Calu3 (cell line): ENCODE results near the gene SPIRE1. TPM values are rescaled to one million over a fixed set of nuclear protein-coding genes. Genes with fewer than 3 reads are reported as not detected.

ENCODE experiments used
- BruUV-seq: library from RNA; stranded (reverse); fragments of 400-500 nt; replicated peaks from 2 replicates; lab custom pipeline; 2021; lab: Mats Ljungman, UMichigan
- CTCF ChIA-PET: fragments of 300-600 bp; sonication (Branson Sonifier 250); formaldehyde crosslinking; loops from one replicate; lab custom pipeline; 2022; ENCODE audit warnings: antibody characterized with exemption; lab: Charles Lee
- DNase-seq: peaks from one replicate; pipeline ENCODE4 v3.0.0; 2022
- H3K27ac Mint-ChIP-seq: one replicate; pipeline ENCODE4 v1.8.0; 2022; ENCODE audit warnings: mixed read lengths; ENCODE audit not compliant: unreplicated experiment
- H3K27me3 Mint-ChIP-seq: one replicate; pipeline ENCODE4 v1.8.0; 2022; ENCODE audit warnings: mixed read lengths; ENCODE audit not compliant: unreplicated experiment
- H3K36me3 Mint-ChIP-seq: one replicate; pipeline ENCODE4 v1.8.0; 2022; ENCODE audit warnings: mild to moderate bottlenecking, moderate library complexity, mixed read lengths; ENCODE audit not compliant: insufficient read depth, unreplicated experiment
- H3K4me1 Mint-ChIP-seq: one replicate; pipeline ENCODE4 v1.8.0; 2022; ENCODE audit warnings: mild to moderate bottlenecking, low read depth, mixed read lengths; ENCODE audit not compliant: unreplicated experiment
- H3K4me3 Mint-ChIP-seq: one replicate; pipeline ENCODE4 v1.8.0; 2022; ENCODE audit warnings: mild to moderate bottlenecking, low read depth, moderate library complexity, mixed read lengths; ENCODE audit not compliant: unreplicated experiment
- H3K9me3 Mint-ChIP-seq: one replicate; pipeline ENCODE4 v1.8.0; 2022; ENCODE audit warnings: low read depth, mixed read lengths; ENCODE audit not compliant: unreplicated experiment
- CTCF ChIP-seq: fragments of 200-600 bp; IDR thresholded peaks from one replicate; pipeline ENCODE4 v1.8.0; 2022; ENCODE audit warnings: antibody characterized with exemption; ENCODE audit not compliant: unreplicated experiment
- intact Hi-C: fragments of 100-400 bp; cut with micrococcal nuclease; formaldehyde crosslinking; loops from one replicate; pipeline ENCODE4 v1.10.0; 2022; ENCODE audit not compliant: unreplicated experiment
- total RNA-seq: library from RNA; stranded (reverse); gene quantifications from 2 replicates; pipeline ENCODE4 v1.2.3, GENCODE V29; 2022

SPIRE1 gene
- total RNA-seq, 1 experiment from 2014 or later, result 98.6 TPM

GRCh38 chr18:12409469-12409868 is 248.4 kb downstream of the SPIRE1 start:
- Mint-ChIP-seq H3K9me3 (no peaks in the 10 kb centered on the region), H3K27ac (no peak overlapping the region), H3K27me3 (peaks cover 23% of the 10 kb centered on the region), H3K36me3 (peaks cover 24% of the 10 kb centered on the region), H3K4me1 (no peaks in the 10 kb centered on the region), H3K4me3 (no peak overlapping the region)
- TF ChIP-seq CTCF, result no peak
- intact Hi-C loops, result no loop called here
- DNase-seq, result no peak
- TSS peak; percentile 36 for BruUV-seq
- CTCF ChIA-PET, result no interaction called here

- BruUV-seq, result no TSS peak
- CTCF ChIA-PET, result interaction anchor here (1.0 to 1.2 kb wide), 3 partner anchors 11 to 31 kb away, joined by 3 to 7 read pairs (median 4); partner anchors contain the start of gene AFG3L2
- intact Hi-C loops, result no loop called here
Measured at GRCh38 chr18:12408247-12408869, 249.5 kb downstream of the SPIRE1 start.

GRCh38 chr18:12406371-12407111 is 251.4 kb downstream of the SPIRE1 start:
- Mint-ChIP-seq H3K9me3 (no peaks in the 10 kb centered on the region), H3K4me1 (peaks cover 22% of the 10 kb centered on the region), H3K27me3 (peaks cover 23% of the 10 kb centered on the region), H3K4me3 (peak overlapping the region; percentile 81), H3K27ac (no peak overlapping the region), H3K36me3 (peaks cover 19% of the 10 kb centered on the region)
- no peak for TF ChIP-seq CTCF
- no TSS peak for BruUV-seq
- no peak for DNase-seq
- CTCF ChIA-PET, result interaction anchor here (0.8 kb wide), 1 partner anchor 13 kb away, joined by 3 read pairs; no protein-coding TSS in a partner anchor
- intact Hi-C loops, result no loop called here

More at GRCh38 chr18:12408247-12408869, 249.5 kb downstream of the SPIRE1 start:
- no peak for DNase-seq
- Mint-ChIP-seq H3K27me3 (peaks cover 23% of the 10 kb centered on the region), H3K36me3 (peaks cover 24% of the 10 kb centered on the region), H3K9me3 (no peaks in the 10 kb centered on the region), H3K4me3 (peak overlapping the region; percentile 81), H3K4me1 (peaks cover 10% of the 10 kb centered on the region), H3K27ac (no peak overlapping the region)
- no peak for TF ChIP-seq CTCF

GRCh38 chr18:12405066-12405465 is 252.8 kb downstream of the SPIRE1 start:
- intact Hi-C loops, result no loop called here
- no peak overlapping the region for H3K4me3 Mint-ChIP-seq
- CTCF ChIA-PET, result no interaction called here

More at GRCh38 chr18:12405066-12405465, 252.8 kb downstream of the SPIRE1 start:
- no peak for DNase-seq
- H3K36me3 Mint-ChIP-seq, result peaks cover 19% of the 10 kb centered on the region
- no TSS peak for BruUV-seq
- peaks cover 22% of the 10 kb centered on the region for H3K4me1 Mint-ChIP-seq
- TF ChIP-seq CTCF, result no peak
- no peak overlapping the region for H3K27ac Mint-ChIP-seq
- H3K27me3 Mint-ChIP-seq, result peaks cover 23% of the 10 kb centered on the region
- H3K9me3 Mint-ChIP-seq, result no peaks in the 10 kb centered on the region
